ENCODE results near the gene ARAP2. TPM values are rescaled to one million over a fixed set of nuclear protein-coding genes. Genes with fewer than 3 reads are reported as not detected.

ARAP2 gene
- total and polyA plus RNA-seq, 9 of the 15 experiments (the other 6 are each of a cell fraction or from before 2014, with no cell fraction given): 0.03 to 0.35 (median 0.11) TPM; not detected in 4

- in situ Hi-C loops (cut with MboI): no loop called here
- DNase-seq (ENCODE audit: extremely low read depth in 1 of 4, low spot score in 3 of 4): no peak
Measured at GRCh38 chr4:36099509-36099908, 144.8 kb downstream of the ARAP2 start.

More at GRCh38 chr4:36099509-36099908, 144.8 kb downstream of the ARAP2 start:
- no peak for FAIRE-seq
- Histone ChIP-seq H3K4me3 (no peak overlapping the region), H3K27ac (ENCODE audit: extremely low read depth, low read depth, low read length) (no peak overlapping the region), H3K27me3 (ENCODE audit: control insufficient read depth in 2 of 2, insufficient read depth in 2 of 2, low read length in 2 of 2) (no peaks in the 10 kb centered on the region), H3K79me2 (ENCODE audit: control insufficient read depth, insufficient read depth, low read length) (no peaks in the 10 kb centered on the region), H3K36me3 (ENCODE audit: control insufficient read depth, insufficient read depth, low read length) (no peaks in the 10 kb centered on the region), H3K9me1 (ENCODE audit: control insufficient read depth, insufficient read depth, low read length) (no peaks in the 10 kb centered on the region), H3K9me3 (replicated peaks; ENCODE audit: control insufficient read depth, insufficient read depth, low read depth, low read length) (no peaks in the 10 kb centered on the region), H4K20me1 (replicated peaks; ENCODE audit: control insufficient read depth, insufficient read depth, low read length) (no peaks in the 10 kb centered on the region), H2AFZ (ENCODE audit: low read depth, low read length) (no peak overlapping the region), H3K4me1 (replicated peaks in 1 of 2; ENCODE audit: control insufficient read depth in 2 of 2, insufficient read depth in 2 of 2, low read length in 2 of 2) (no peaks in the 10 kb centered on the region), H3K4me2 (ENCODE audit: insufficient read depth, low read length) (no peak overlapping the region), H3K9ac (ENCODE audit: insufficient read depth in 1 of 2, low read depth in 2 of 2, low read length in 2 of 2) (no peak overlapping the region)
- ATAC-seq: no peak
- BruUV-seq (replicated peaks): no TSS peak
- intact Hi-C loops (cut with micrococcal nuclease): no loop called here
- CTCF ChIA-PET (ENCODE audit: low intra/inter-chr PET ratio): no interaction called here
- no peak for TF ChIP-seq ZNF75A (CRISPR knock-in tag; IDR thresholded peaks at IDR 0.05)
- no peak for TF ChIP-seq MBD2 (IDR thresholded peaks at IDR 0.05; ENCODE audit: borderline replicate concordance, low read depth)
- no peak for TF ChIP-seq TEAD1 (CRISPR knock-in tag; IDR thresholded peaks at IDR 0.05)
- no peak for TF ChIP-seq NR2F6 (CRISPR knock-in tag; IDR thresholded peaks at IDR 0.05)
- no peak for TF ChIP-seq L3MBTL2 (IDR thresholded peaks at IDR 0.05)
- TF ChIP-seq ZNF217 (CRISPR knock-in tag; IDR thresholded peaks at IDR 0.05): no peak
- no peak for TF ChIP-seq BRF2 (IDR thresholded peaks at IDR 0.05; ENCODE audit: borderline replicate concordance, insufficient read depth, insufficient read length)
- TF ChIP-seq ZNF584 (CRISPR knock-in tag; IDR thresholded peaks at IDR 0.05; ENCODE audit: low read depth): no peak
- no peak for TF ChIP-seq NCOA4 (IDR thresholded peaks at IDR 0.05; ENCODE audit: partially characterized antibody)
- WGBS (ENCODE audit: insufficient coverage, low coverage, missing lambda C conversion rate): 0% methylated on average over 3 of the region's 3 CpGs
- POLR2A ChIA-PET: no interaction called here
